Bronchial epithelial cell (primary cell): ENCODE data around the gene RNFT2. TPM values are rescaled to one million over a fixed set of nuclear protein-coding genes. Genes with fewer than 3 reads are reported as not detected.
"Not testable (repeated sequence)": the region's sequence is repeated elsewhere in the genome, so short reads cannot be mapped to it uniquely, and the experiment has no call there.

Source experiments
- DNase-seq: peaks from one replicate; pipeline ENCODE4 v3.0.0-alpha.2; 2010; ENCODE audit warnings: low read depth
- FAIRE-seq: peaks from 2 replicates; lab custom pipeline; 2011; peaks lifted over from hg19 to GRCh38; lab: Jason Lieb, UNC
- H3K27me3 ChIP-seq: 2 replicates; pipeline ENCODE4 v1.5.1; 2011; ENCODE audit warnings: low read length; ENCODE audit not compliant: control insufficient read depth, insufficient read depth
- H3K36me3 ChIP-seq: 2 replicates; pipeline ENCODE4 v1.5.1; 2011; ENCODE audit warnings: low read length; ENCODE audit not compliant: control insufficient read depth, insufficient read depth
- H3K4me3 ChIP-seq: 2 replicates; pipeline ENCODE4 v1.5.1; 2011; ENCODE audit warnings: mild to moderate bottlenecking, low read depth, low read length, control low read depth
- total RNA-seq: library from RNA; depleted of rRNA; stranded (reverse); fragments of >200 nt; gene quantifications from 2 replicates; pipeline ENCODE4 v1.2.1, GENCODE V29; 2014
- TF ChIP-seq, protein P1 (sequence below): IDR thresholded peaks from 2 replicates; pipeline ENCODE4 v1.5.1; 2011; ENCODE audit warnings: mild to moderate bottlenecking, moderate library complexity, low read length, control low read depth, inconsistent platforms; ENCODE audit not compliant: insufficient read depth, severe bottlenecking

Gene RNFT2
- total RNA-seq, 1 donor from 2014 or later, result 0.26 TPM

DNA sequence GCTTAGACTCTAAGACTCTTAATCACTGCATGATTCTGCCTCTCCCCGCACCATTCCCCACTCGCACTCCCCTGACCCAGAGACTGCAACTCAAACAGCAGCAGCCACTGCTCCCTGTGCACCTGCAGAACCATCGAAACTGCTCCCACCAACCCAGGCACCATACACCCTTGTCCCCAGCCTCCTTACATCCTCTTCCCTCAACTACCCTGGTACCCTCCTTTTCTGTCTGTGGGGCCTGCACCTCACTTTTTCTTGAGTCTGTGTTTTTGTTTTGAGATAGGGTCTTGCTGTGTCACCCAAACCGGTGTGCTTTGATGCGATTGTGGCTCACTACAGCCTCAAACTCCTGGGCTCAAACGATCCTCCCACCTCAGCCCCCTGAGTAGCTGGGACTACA, 69.4 kb downstream of the RNFT2 start:
- TF ChIP-seq, protein P1, sequence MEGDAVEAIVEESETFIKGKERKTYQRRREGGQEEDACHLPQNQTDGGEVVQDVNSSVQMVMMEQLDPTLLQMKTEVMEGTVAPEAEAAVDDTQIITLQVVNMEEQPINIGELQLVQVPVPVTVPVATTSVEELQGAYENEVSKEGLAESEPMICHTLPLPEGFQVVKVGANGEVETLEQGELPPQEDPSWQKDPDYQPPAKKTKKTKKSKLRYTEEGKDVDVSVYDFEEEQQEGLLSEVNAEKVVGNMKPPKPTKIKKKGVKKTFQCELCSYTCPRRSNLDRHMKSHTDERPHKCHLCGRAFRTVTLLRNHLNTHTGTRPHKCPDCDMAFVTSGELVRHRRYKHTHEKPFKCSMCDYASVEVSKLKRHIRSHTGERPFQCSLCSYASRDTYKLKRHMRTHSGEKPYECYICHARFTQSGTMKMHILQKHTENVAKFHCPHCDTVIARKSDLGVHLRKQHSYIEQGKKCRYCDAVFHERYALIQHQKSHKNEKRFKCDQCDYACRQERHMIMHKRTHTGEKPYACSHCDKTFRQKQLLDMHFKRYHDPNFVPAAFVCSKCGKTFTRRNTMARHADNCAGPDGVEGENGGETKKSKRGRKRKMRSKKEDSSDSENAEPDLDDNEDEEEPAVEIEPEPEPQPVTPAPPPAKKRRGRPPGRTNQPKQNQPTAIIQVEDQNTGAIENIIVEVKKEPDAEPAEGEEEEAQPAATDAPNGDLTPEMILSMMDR, result no peak
- Histone ChIP-seq H3K27me3 (peaks cover 2% of the 10 kb centered on the region), H3K4me3 (no peak overlapping the region), H3K36me3 (no peaks in the 10 kb centered on the region)
- FAIRE-seq (no peak), DNase-seq (no peak)

- Histone ChIP-seq H3K4me3 (no peak overlapping the region), H3K36me3 (no peaks in the 10 kb centered on the region), H3K27me3 (peaks cover 2% of the 10 kb centered on the region)
- DNase-seq (no peak), FAIRE-seq (no peak)
- TF ChIP-seq, protein P1, result no peak
These were observed 70.3 kb downstream of the RNFT2 start for GRCh38 chr12:116808113-116809105.

DNA sequence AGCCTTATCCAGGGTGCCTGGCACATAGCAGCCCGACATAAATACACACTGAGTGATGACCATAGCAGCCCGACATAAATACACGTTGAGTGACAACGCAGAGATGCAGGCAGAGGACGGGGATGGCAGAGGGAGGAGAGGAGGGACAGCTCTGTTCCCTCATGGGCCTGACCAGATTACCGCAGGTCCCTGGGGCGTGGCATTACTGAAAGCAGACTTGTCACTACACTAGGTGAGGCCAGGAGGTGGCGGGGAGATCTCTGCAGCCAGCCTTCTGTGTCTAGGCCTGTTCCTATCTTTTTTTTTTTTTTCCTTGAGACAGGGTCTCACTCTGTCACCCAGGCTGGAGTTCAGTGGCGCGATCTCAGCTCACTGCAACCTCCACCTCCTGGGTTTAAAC, 74.1 kb downstream of the RNFT2 start:
- DNase-seq, result no peak
- TF ChIP-seq, protein P1, result no peak
- no peaks in the 10 kb centered on the region for H3K36me3 ChIP-seq
- H3K4me3 ChIP-seq, result no peak overlapping the region
- FAIRE-seq, result no peak
- H3K27me3 ChIP-seq, result peaks cover 4% of the 10 kb centered on the region

- Histone ChIP-seq H3K36me3 (no peaks in the 10 kb centered on the region), H3K27me3 (peaks cover 4% of the 10 kb centered on the region), H3K4me3 (no peak overlapping the region)
- DNase-seq, result peak; percentile 88
- peak; percentile 28 for FAIRE-seq
- TF ChIP-seq, protein P1, result no peak
These were observed 75.3 kb downstream of the RNFT2 start for GRCh38 chr12:116813271-116814041.

- FAIRE-seq, DNase-seq, H3K27me3 ChIP-seq, H3K4me3 ChIP-seq, H3K36me3 ChIP-seq: not testable (repeated sequence)
These were observed 76.7 kb downstream of the RNFT2 start for GRCh38 chr12:116814766-116815165.

- H3K4me3 ChIP-seq, result peak overlapping the region; percentile 94
- TF ChIP-seq, protein P1, result no peak
- DNase-seq (no peak), FAIRE-seq (no peak)
- H3K36me3 ChIP-seq, result no peaks in the 10 kb centered on the region
- H3K27me3 ChIP-seq, result peaks cover 1% of the 10 kb centered on the region
These were observed 80.3 kb downstream of the RNFT2 start for GRCh38 chr12:116818341-116818856.
